HL-60 (cell line): ENCODE results near the gene FBN2.

Experiments used
- CTCF ChIP-seq: IDR thresholded peaks from one replicate; pipeline ENCODE4 v1.5.1; 2011; ENCODE audit warnings: low read length, control low read depth, inconsistent platforms; ENCODE audit not compliant: insufficient read depth
- GABPA ChIP-seq: IDR thresholded peaks from 2 replicates; pipeline ENCODE4 v1.6.1; 2012; ENCODE audit warnings: low read depth

- TF ChIP-seq CTCF, result no peak
- TF ChIP-seq GABPA, result no peak
These were observed 54.3 kb downstream of the FBN2 start for GRCh38 chr5:128483738-128484137.
